GM12878 (cell line): ENCODE results near the gene CNNM4. TPM values are rescaled to one million over a fixed set of nuclear protein-coding genes. Genes with fewer than 3 reads are reported as not detected.

Source experiments
- ATAC-seq: fragments of 200-7000 bp; cut with Tn5 transposase; 3 replicates; pipeline ENCODE4 v1.9.1; 2020; ENCODE audit warnings: mild to moderate bottlenecking, moderate library complexity
- BruUV-seq: library from RNA; stranded (reverse); fragments of 400-500 nt; replicated peaks from 2 replicates; lab custom pipeline; 2021; lab: Mats Ljungman, UMichigan
- CTCF ChIA-PET: fragments of 300-600 bp; sonication (Branson Sonifier 250); formaldehyde crosslinking; extraction: SDS; loops from one replicate; lab custom pipeline; 2021; ENCODE audit warnings: inconsistent platforms; lab: Yijun Ruan, JAX
- POLR2A ChIA-PET: fragments of 350-600 bp; formaldehyde crosslinking; extraction: SDS; loops from one replicate; lab custom pipeline; 2021; ENCODE audit warnings: inconsistent platforms; lab: Charles Lee
- RAD21 ChIA-PET: fragments of 300-600 bp; sonication (Branson Sonifier 250); formaldehyde crosslinking; loops from one replicate; lab custom pipeline; 2023; ENCODE audit warnings: antibody characterized with exemption; ENCODE audit not compliant: unreplicated experiment; lab: Charles Lee
- SMC1A ChIA-PET: fragments of 300-600 bp; sonication (Branson Sonifier 250); formaldehyde crosslinking; loops from one replicate; lab custom pipeline; 2023; ENCODE audit not compliant: unreplicated experiment, uncharacterized antibody; lab: Charles Lee
- DNase-seq: peaks from one replicate; pipeline ENCODE4 v3.0.0-alpha.2; 2011; ENCODE audit warnings: low read depth, low spot score
- FAIRE-seq: peaks from 3 replicates; lab custom pipeline; 2011; peaks lifted over from hg19 to GRCh38; lab: Jason Lieb, UNC
- H2AFZ ChIP-seq: 2 replicates; pipeline ENCODE4 v1.6.0; 2011; ENCODE audit warnings: low read depth, low read length, control low read depth; ENCODE audit not compliant: control insufficient read depth
- H3K27ac ChIP-seq: 2 replicates; pipeline ENCODE4 v1.5.1; 2011; ENCODE audit warnings: control low read depth; ENCODE audit not compliant: control insufficient read depth, insufficient read depth
- H3K27me3 ChIP-seq, 2 experiments: replicated peaks in 1 of 2; 2 replicates each; pipeline versions ENCODE4 v1.6.0 to v1.6.1; 2011; ENCODE audit warnings: low read length in 1 of 2; ENCODE audit not compliant: control insufficient read depth in 2 of 2, insufficient read depth in 2 of 2
- H3K36me3 ChIP-seq, 2 experiments: 2 replicates each; pipeline ENCODE4 v1.5.1; 2011; ENCODE audit warnings: low read length in 1 of 2; ENCODE audit not compliant: control insufficient read depth in 2 of 2, insufficient read depth in 2 of 2
- H3K4me1 ChIP-seq: 2 replicates; pipeline ENCODE4 v1.6.1; 2011; ENCODE audit warnings: mild to moderate bottlenecking, low read length, moderate library complexity, mixed read lengths; ENCODE audit not compliant: control insufficient read depth, insufficient read depth
- H3K4me2 ChIP-seq: 2 replicates; pipeline ENCODE4 v1.6.0; 2011; ENCODE audit warnings: control low read depth; ENCODE audit not compliant: control insufficient read depth, insufficient read depth
- H3K4me3 ChIP-seq: fragments of 200-600 bp; sonication (generic); 2 replicates; pipeline ENCODE4 v1.5.1; 2016
- H3K79me2 ChIP-seq: 2 replicates; pipeline ENCODE4 v1.6.0; 2011; ENCODE audit warnings: low read length; ENCODE audit not compliant: control insufficient read depth, insufficient read depth
- H3K9ac ChIP-seq: 2 replicates; pipeline ENCODE4 v1.8.0; 2011; ENCODE audit warnings: low read length, control low read depth, mixed read lengths; ENCODE audit not compliant: control insufficient read depth, insufficient read depth
- H3K9me3 ChIP-seq: replicated peaks from 3 replicates; pipeline ENCODE4 v1.5.1; 2011; ENCODE audit warnings: mild to moderate bottlenecking, low read length; ENCODE audit not compliant: control insufficient read depth, insufficient read depth
- H4K20me1 ChIP-seq: 2 replicates; pipeline ENCODE4 v1.6.0; 2011; ENCODE audit not compliant: control insufficient read depth, insufficient read depth
- ATF7 ChIP-seq: fragments of 450-650 bp; IDR thresholded peaks from 2 replicates; pipeline ENCODE4 v1.6.1; 2016; ENCODE audit warnings: low read depth, mild to moderate bottlenecking
- CHD4 ChIP-seq: fragments of 200-600 bp; sonication (generic); IDR thresholded peaks from 2 replicates; pipeline ENCODE4 v1.6.1; 2016; ENCODE audit warnings: mild to moderate bottlenecking
- GATAD2B ChIP-seq: fragments of 450-650 bp; conservative IDR thresholded peaks from 2 replicates; pipeline ENCODE4 v1.6.1; 2017; ENCODE audit warnings: low read depth, mild to moderate bottlenecking, moderate library complexity
- JUNB ChIP-seq: IDR thresholded peaks from 2 replicates; pipeline ENCODE4 v1.6.1; 2016; ENCODE audit warnings: antibody characterized with exemption, mild to moderate bottlenecking
- KLF5 ChIP-seq: fragments of 450-650 bp; IDR thresholded peaks from 2 replicates; pipeline ENCODE4 v1.6.1; 2014; ENCODE audit warnings: mild to moderate bottlenecking; ENCODE audit not compliant: partially characterized antibody
- TAF1 ChIP-seq: IDR thresholded peaks from 2 replicates; pipeline ENCODE4 v1.6.1; 2011; ENCODE audit warnings: mild to moderate bottlenecking, low read depth, low read length, borderline replicate concordance
- USF1 ChIP-seq: IDR thresholded peaks from 2 replicates; pipeline ENCODE4 v1.6.1; 2011; ENCODE audit warnings: borderline replicate concordance, low read depth, mild to moderate bottlenecking, moderate library complexity, mixed read lengths, low read length; ENCODE audit not compliant: insufficient read depth; ENCODE audit errors: extremely low read length
- ZNF592 ChIP-seq: fragments of 450-650 bp; IDR thresholded peaks from 2 replicates; pipeline ENCODE4 v1.6.1; 2017; ENCODE audit warnings: mild to moderate bottlenecking, moderate library complexity
- ZNF687 ChIP-seq: fragments of 450-650 bp; IDR thresholded peaks from 2 replicates; pipeline ENCODE4 v1.6.1; 2017; ENCODE audit warnings: mild to moderate bottlenecking, moderate library complexity
- WGBS: methylation state at CpG from one replicate; pipeline ENCODE4 v1.1.6; 2016; ENCODE audit warnings: low lambda C conversion rate; ENCODE audit not compliant: insufficient replicate concordance, insufficient coverage; ENCODE audit errors: missing lambda C conversion rate; 5-methylcytosine and 5-hydroxymethylcytosine counted together
- in situ Hi-C: fragments of 300-500 bp; cut with MboI; formaldehyde crosslinking; loops from 9 replicates; pipeline ENCODE4 v1.14.3; 2018; ENCODE audit warnings: mixed read lengths
- intact Hi-C: fragments of 100-400 bp; cut with micrococcal nuclease; formaldehyde crosslinking; loops from one replicate; pipeline ENCODE4 v1.14.2; 2022; ENCODE audit not compliant: unreplicated experiment
- polyA plus RNA-seq, 11 experiments: library from polyadenylated mRNA; depleted of rRNA in 4 of 11; unstranded in 6 of 11; stranded (reverse) in 5 of 11; fragments of >200 nt; fragmentation: Nextera tagmentation in 4 of 11; fragmentation: Illumina TruSeq in 1 of 11; extraction: Ambion mirVana in 4 of 11; extraction: Trizol in 1 of 11; gene quantifications; 1 replicate in 1 of 11; 2 replicates in 10 of 11; pipeline versions ENCODE4 v1.2.1 to v1.2.3, GENCODE V29; 2011 to 2016; ENCODE audit warnings: inconsistent platforms in 2 of 11, missing spikeins in 2 of 11, low read depth in 1 of 11
- total RNA-seq, 4 experiments: library from RNA; depleted of rRNA in 3 of 4; stranded (reverse); fragments of >200 nt in 3 of 4; fragmentation: Illumina TruSeq in 1 of 4; extraction: Trizol in 1 of 4; gene quantifications; 2 replicates each; pipeline versions ENCODE4 v1.2.1 to v1.2.3, GENCODE V29; 2013 to 2021

The CNNM4 gene
- total and polyA plus RNA-seq, 10 of the 15 experiments (the other 5 are each of a cell fraction or from before 2014, with no cell fraction given) = 2.4 to 13.8 (median 8.1) TPM

GRCh38 chr2:96842600-96842999 is 81.9 kb downstream of the CNNM4 start (continued):
- no peak for TF ChIP-seq ZNF687
- no peak for TF ChIP-seq KLF5
- no peak for TF ChIP-seq JUNB
- no peak for TF ChIP-seq TAF1
- no peak for TF ChIP-seq GATAD2B

GRCh38 chr2:96843538-96844268 is 83.0 kb downstream of the CNNM4 start, which contains the start of gene ANKRD23:
TSS of gene ANKRD23 (minus strand) at chr2:96844021. CDS start at chr2:96843992, 29 bp downstream.
- H3K4me2 ChIP-seq = no peak within 1 kb of the TSS
- no peak within 1 kb of the TSS for H3K27ac ChIP-seq
- FAIRE-seq = no peak
- in situ Hi-C loops = no loop called here
- ChIA-PET RAD21 (interaction anchor here (0.8 kb wide), 1 partner anchor 14 kb away, joined by 3 read pairs; the partner anchor contains the start of gene ANKRD39), SMC1A (interaction anchor here (1.4 to 1.5 kb wide), 2 partner anchors 14 to 29 kb away, joined by 3 to 4 read pairs; partner anchors contain the start of gene ANKRD39), CTCF (no interaction called here), POLR2A (interaction anchor here (0.6 kb wide), 1 partner anchor 98 kb away, joined by 8 read pairs; no protein-coding TSS in a partner anchor)
- 91% methylated on average over 14 of the region's 14 CpGs for WGBS
- H4K20me1 ChIP-seq = no peaks in the 10 kb centered on the region
- no peaks in the 10 kb centered on the region for H3K9me3 ChIP-seq
- H3K36me3 ChIP-seq = peaks cover 0 to 3% of the 10 kb centered on the region in 2 experiments; a peak in 3 of 4 replicates
- H3K4me3 ChIP-seq = no peak within 1 kb of the TSS
- no peaks in the 10 kb centered on the region for H3K79me2 ChIP-seq
- ATAC-seq = no peak
- H3K9ac ChIP-seq = no peak within 1 kb of the TSS
- H3K4me1 ChIP-seq = peaks cover 9% of the 10 kb centered on the region
- intact Hi-C loops = no loop called here
- no peaks in the 10 kb centered on the region for H3K27me3 ChIP-seq
- no peak for DNase-seq
- no peak within 1 kb of the TSS for H2AFZ ChIP-seq
- BruUV-seq = no TSS peak
- TF ChIP-seq ATF7 (no peak), USF1 (no peak), CHD4 (no peak), ZNF592 (no peak)
